K562 (cell line): Measurements from ENCODE around the gene TMEM271. TPM values are rescaled to one million over a fixed set of nuclear protein-coding genes. Genes with fewer than 3 reads are reported as not detected.

ENCODE experiments used
- ATAC-seq: fragments of 200-7000 bp; cut with Tn5 transposase; 3 replicates; pipeline ENCODE4 v1.9.1; 2020; ENCODE audit warnings: moderate library complexity
- BruUV-seq: library from RNA; stranded (reverse); fragments of 400-500 nt; replicated peaks from 2 replicates; lab custom pipeline; 2021; lab: Mats Ljungman, UMichigan
- CTCF ChIA-PET: fragments of 300-600 bp; formaldehyde crosslinking; extraction: SDS; loops from one replicate; lab custom pipeline; 2021; ENCODE audit warnings: low intra/inter-chr PET ratio; lab: Yijun Ruan, JAX
- POLR2A ChIA-PET: fragments of 300-600, 350-650 bp; sonication (Branson Sonifier 250); formaldehyde crosslinking; extraction: SDS; loops from one replicate; lab custom pipeline; 2021; ENCODE audit warnings: antibody characterized with exemption, inconsistent platforms; lab: Yijun Ruan, JAX
- DNase-seq, 4 experiments: peaks; one replicate each; pipeline versions ENCODE4 v3.0.0 to v3.0.0-alpha.2; 2011 to 2018; ENCODE audit warnings: low spot score in 3 of 4, mixed read lengths in 3 of 4; ENCODE audit errors: extremely low read depth in 1 of 4
- FAIRE-seq: peaks from 2 replicates; lab custom pipeline; 2011; peaks lifted over from hg19 to GRCh38; lab: Jason Lieb, UNC
- H2AFZ ChIP-seq: 2 replicates; pipeline ENCODE4 v1.6.0; 2011; ENCODE audit warnings: low read depth, low read length, control low read depth, inconsistent platforms
- H3K27ac ChIP-seq: fragments of 200-600 bp; 3 replicates; pipeline ENCODE4 v1.8.0; 2011; ENCODE audit warnings: low read depth, mild to moderate bottlenecking, control low read depth, inconsistent platforms, low read length, moderate library complexity, mixed read lengths; ENCODE audit errors: extremely low read depth
- H3K27me3 ChIP-seq, 2 experiments: fragments of 300-600 bp in 1 of 2; 2 replicates in 1 of 2; 3 replicates in 1 of 2; pipeline versions ENCODE4 v1.6.0 to v1.8.0; 2011; ENCODE audit warnings: inconsistent platforms in 2 of 2, low read length in 2 of 2, mild to moderate bottlenecking in 1 of 2, mixed read lengths in 1 of 2, moderate library complexity in 1 of 2; ENCODE audit not compliant: control insufficient read depth in 2 of 2, insufficient read depth in 2 of 2
- H3K36me3 ChIP-seq: fragments of 300-600 bp; 3 replicates; pipeline ENCODE4 v1.8.0; 2011; ENCODE audit warnings: mild to moderate bottlenecking, low read length, inconsistent platforms; ENCODE audit not compliant: control insufficient read depth, insufficient read depth
- H3K4me1 ChIP-seq, 2 experiments: fragments of 200-600 bp in 1 of 2; replicated peaks in 1 of 2; 2 replicates in 1 of 2; 3 replicates in 1 of 2; pipeline versions ENCODE4 v1.5.1 to v1.8.0; 2011; ENCODE audit warnings: inconsistent platforms in 2 of 2, low read length in 2 of 2, mild to moderate bottlenecking in 1 of 2, mixed read lengths in 1 of 2, moderate library complexity in 1 of 2; ENCODE audit not compliant: control insufficient read depth in 2 of 2, insufficient read depth in 2 of 2
- H3K4me2 ChIP-seq: 2 replicates; pipeline ENCODE4 v1.6.1; 2011; ENCODE audit warnings: low read length, control low read depth, inconsistent platforms, mixed read lengths; ENCODE audit not compliant: insufficient read depth
- H3K4me3 ChIP-seq: fragments of 200-600 bp; sonication (generic), shearing (Covaris generic); 2 replicates; pipeline ENCODE4 v1.5.1; 2016; ENCODE audit warnings: control low read depth, inconsistent platforms
- H3K79me2 ChIP-seq: fragments of 200-600 bp; 3 replicates; pipeline ENCODE4 v1.8.0; 2011; ENCODE audit warnings: low read length, inconsistent platforms; ENCODE audit not compliant: control insufficient read depth, insufficient read depth
- H3K9ac ChIP-seq, 2 experiments: 2 replicates each; pipeline versions ENCODE4 v1.6.0 to v1.6.1; 2011; ENCODE audit warnings: low read depth in 2 of 2, low read length in 2 of 2, control low read depth in 1 of 2, inconsistent platforms in 1 of 2, mild to moderate bottlenecking in 1 of 2, mixed read lengths in 1 of 2; ENCODE audit not compliant: insufficient read depth in 1 of 2
- H3K9me1 ChIP-seq: one replicate; pipeline ENCODE4 v1.6.0; 2011; ENCODE audit warnings: inconsistent platforms, mild to moderate bottlenecking, low read length, moderate library complexity; ENCODE audit not compliant: control insufficient read depth, insufficient read depth
- H3K9me3 ChIP-seq: replicated peaks from 2 replicates; pipeline ENCODE4 v1.5.1; 2011; ENCODE audit warnings: low read depth, low read length, inconsistent platforms; ENCODE audit not compliant: control insufficient read depth, insufficient read depth
- H4K20me1 ChIP-seq: replicated peaks from 2 replicates; pipeline ENCODE4 v1.6.1; 2011; ENCODE audit warnings: low read length, inconsistent platforms, mixed read lengths; ENCODE audit not compliant: control insufficient read depth, insufficient read depth
- ARID1B ChIP-seq: fragments of 450-650 bp; IDR thresholded peaks from 2 replicates; pipeline ENCODE4 v1.6.1; 2016; ENCODE audit warnings: antibody characterized with exemption, mild to moderate bottlenecking, inconsistent platforms
- CBX3 ChIP-seq, 2 experiments: IDR thresholded peaks; 1 replicate in 1 of 2; 2 replicates in 1 of 2; pipeline ENCODE4 v1.6.1; 2012; ENCODE audit warnings: inconsistent platforms in 2 of 2, low read length in 2 of 2, borderline replicate concordance in 1 of 2, control low read depth in 1 of 2
- CBX5 ChIP-seq: IDR thresholded peaks from 2 replicates; pipeline ENCODE4 v1.6.1; 2014; ENCODE audit warnings: low read depth, borderline replicate concordance
- FOS ChIP-seq: IDR thresholded peaks from 3 replicates; pipeline ENCODE4 v1.6.1; 2011; ENCODE audit not compliant: insufficient read length; ENCODE audit errors: extremely low read depth
- HSF4 ChIP-seq: fragments of 250-450 bp; sonication (Bioruptor Pico); IDR thresholded peaks from 2 replicates; pipeline ENCODE4 v2.1.2; 2022; ENCODE audit warnings: mild to moderate bottlenecking, moderate library complexity, borderline replicate concordance
- KDM4B ChIP-seq, 2 experiments: fragments of 450-650 bp in 1 of 2; sonication (generic) in 1 of 2; IDR thresholded peaks; 2 replicates each; pipeline ENCODE4 v1.6.1; 2016 to 2017; ENCODE audit warnings: borderline replicate concordance in 2 of 2, antibody characterized with exemption in 1 of 2, low read depth in 1 of 2, mild to moderate bottlenecking in 1 of 2
- MEIS2 ChIP-seq: fragments of 450-650 bp; IDR thresholded peaks from 2 replicates; pipeline ENCODE4 v1.6.1; 2014; ENCODE audit warnings: mild to moderate bottlenecking; ENCODE audit not compliant: partially characterized antibody
- PKNOX1 ChIP-seq: fragments of 450-650 bp; IDR thresholded peaks from 2 replicates; pipeline ENCODE4 v1.6.1; 2016
- POLR2AphosphoS5 ChIP-seq: IDR thresholded peaks from 2 replicates; pipeline ENCODE4 v1.6.1; 2011; ENCODE audit warnings: mild to moderate bottlenecking, low read depth, low read length, moderate library complexity; ENCODE audit not compliant: control insufficient read depth, insufficient read depth
- TEAD4 ChIP-seq, 2 experiments: sonication (generic) in 1 of 2; formaldehyde crosslinking in 1 of 2; IDR thresholded peaks; 2 replicates each; pipeline versions ENCODE4 v1.6.1 to v1.8.0; 2012 to 2022; ENCODE audit warnings: borderline replicate concordance in 1 of 2, inconsistent platforms in 1 of 2, low read length in 1 of 2, mild to moderate bottlenecking in 1 of 2, missing genetic modification reagents in 1 of 2
- TRIM24 ChIP-seq, 2 experiments: fragments of 450-650 bp; IDR thresholded peaks; 2 replicates each; pipeline ENCODE4 v1.6.1; 2016
- TRIM28 ChIP-seq: fragments of 450-650 bp; IDR thresholded peaks from 2 replicates; pipeline ENCODE4 v1.6.1; 2017
- WGBS: fragments of 100-300 bp; shearing (Covaris generic); methylation state at CpG from one replicate; pipeline ENCODE4 v1.1.6; 2016; ENCODE audit warnings: low coverage, mixed read lengths; ENCODE audit not compliant: insufficient coverage; ENCODE audit errors: missing lambda C conversion rate; 5-methylcytosine and 5-hydroxymethylcytosine counted together
- in situ Hi-C: fragments of 300-500 bp; cut with MboI; formaldehyde crosslinking; loops from 4 replicates; pipeline ENCODE4 v1.15.0; 2018; ENCODE audit warnings: inconsistent platforms, mixed read lengths
- intact Hi-C: fragments of 100-400 bp; cut with micrococcal nuclease; formaldehyde crosslinking; loops from 2 replicates; pipeline ENCODE4 v1.14.2; 2022
- polyA plus RNA-seq, 8 experiments: library from polyadenylated mRNA; depleted of rRNA in 4 of 8; stranded (reverse) in 5 of 8; unstranded in 3 of 8; fragments of >200 nt; fragmentation: Nextera tagmentation in 2 of 8; fragmentation: Illumina TruSeq in 1 of 8; extraction: Ambion mirVana in 2 of 8; extraction: Trizol in 1 of 8; gene quantifications; 2 replicates each; pipeline versions ENCODE4 v1.2.1 to v1.2.3, GENCODE V29; 2011 to 2014; ENCODE audit warnings: inconsistent platforms in 1 of 8, missing spikeins in 1 of 8
- total RNA-seq, 7 experiments: library from RNA; depleted of rRNA in 6 of 7; stranded (reverse); fragments of >200 nt in 6 of 7; fragmentation: Illumina TruSeq in 2 of 7; extraction: Trizol in 2 of 7; gene quantifications; 2 replicates each; pipeline versions ENCODE4 v1.2.1 to v1.2.3, GENCODE V29; 2011 to 2021; ENCODE audit warnings: low replicate concordance in 1 of 7
- TF ChIP-seq, protein P1 (sequence below): fragments of 450-650 bp; IDR thresholded peaks from 2 replicates; pipeline ENCODE4 v1.6.1; 2018; ENCODE audit warnings: mild to moderate bottlenecking, low read depth; ENCODE audit not compliant: partially characterized antibody
- TF ChIP-seq, protein P2 (sequence below): fragments of 250-450 bp; sonication (Bioruptor Pico); IDR thresholded peaks from 2 replicates; pipeline ENCODE4 v1.8.0; 2021; ENCODE audit warnings: mild to moderate bottlenecking, moderate library complexity

TMEM271 gene
- total and polyA plus RNA-seq, 9 of the 15 experiments (the other 6 are each of a cell fraction or from before 2014, with no cell fraction given) = not detected

- no peak for FAIRE-seq
- Histone ChIP-seq H3K9me3 (no peaks in the 10 kb centered on the region; the same call in 1 of the 2 replicates), H3K27ac (no peak overlapping the region), H3K9me1 (no peaks in the 10 kb centered on the region), H3K4me2 (no peak overlapping the region), H3K9ac (no peak overlapping the region), H2AFZ (no peak overlapping the region), H3K36me3 (no peaks in the 10 kb centered on the region), H3K79me2 (no peaks in the 10 kb centered on the region), H3K27me3 (peaks cover 4 to 48% of the 10 kb centered on the region in 2 experiments; a peak in 3 of 5 replicates), H3K4me1 (peaks cover 0 to 3% of the 10 kb centered on the region in 2 experiments; a peak in 1 of 5 replicates), H4K20me1 (no peaks in the 10 kb centered on the region), H3K4me3 (no peak overlapping the region)
- intact Hi-C loops (no loop called here), in situ Hi-C loops (no loop called here)
- WGBS = 3% methylated on average over 7 of the region's 8 CpGs
- ChIA-PET CTCF (no interaction called here), POLR2A (no interaction called here)
- no TSS peak for BruUV-seq
- ATAC-seq = no peak
- no peak for DNase-seq
- peak; percentile 99 for TF ChIP-seq PKNOX1
- TF ChIP-seq HSF4 (CRISPR knock-in tag) = no peak
- TF ChIP-seq POLR2AphosphoS5 = peak; percentile 53; the same call in 1 of the 2 replicates
- TF ChIP-seq, protein P1, sequence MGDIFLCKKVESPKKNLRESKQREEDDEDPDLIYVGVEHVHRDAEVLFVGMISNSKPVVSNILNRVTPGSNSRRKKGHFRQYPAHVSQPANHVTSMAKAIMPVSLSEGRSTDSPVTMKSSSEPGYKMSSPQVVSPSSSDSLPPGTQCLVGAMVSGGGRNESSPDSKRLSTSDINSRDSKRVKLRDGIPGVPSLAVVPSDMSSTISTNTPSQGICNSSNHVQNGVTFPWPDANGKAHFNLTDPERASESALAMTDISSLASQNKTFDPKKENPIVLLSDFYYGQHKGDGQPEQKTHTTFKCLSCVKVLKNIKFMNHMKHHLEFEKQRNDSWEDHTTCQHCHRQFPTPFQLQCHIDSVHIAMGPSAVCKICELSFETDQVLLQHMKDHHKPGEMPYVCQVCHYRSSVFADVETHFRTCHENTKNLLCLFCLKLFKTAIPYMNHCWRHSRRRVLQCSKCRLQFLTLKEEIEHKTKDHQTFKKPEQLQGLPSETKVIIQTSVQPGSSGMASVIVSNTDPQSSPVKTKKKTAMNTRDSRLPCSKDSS = peak; percentile 48
- TF ChIP-seq TEAD4 (IDR thresholded peaks at IDR 0.05; ENCODE audit: low read length) = peak; percentile 32; the same call in 1 of the 2 replicates
- no peak for TF ChIP-seq TEAD4 (CRISPR knock-in tag; IDR thresholded peaks at IDR 0.05; ENCODE audit: borderline replicate concordance)
- TF ChIP-seq MEIS2 = peak; percentile 98
- 0 out of 2 replicates have a peak, but pooled peaks have one; percentile 25 for TF ChIP-seq ARID1B
- TF ChIP-seq TRIM24 (IDR thresholded peaks at IDR 0.05) = peak in 1 of 2 experiments; percentile 73; a peak in 2 of 4 replicates
- peak; percentile 32; the same call in 1 of the 2 replicates for TF ChIP-seq CBX5
- peak in 1 of 2 experiments; percentile 97; a peak in 2 of 4 replicates for TF ChIP-seq KDM4B (IDR thresholded peaks at IDR 0.05; ENCODE audit: borderline replicate concordance in 2 of 2, low read depth in 1 of 2)
- TF ChIP-seq CBX3 (IDR thresholded peaks at IDR 0.05; ENCODE audit: borderline replicate concordance in 1 of 2, low read length in 2 of 2) = peak in 1 of 2 experiments; percentile 95; a peak in 2 of 3 replicates
- TF ChIP-seq, protein P2, sequence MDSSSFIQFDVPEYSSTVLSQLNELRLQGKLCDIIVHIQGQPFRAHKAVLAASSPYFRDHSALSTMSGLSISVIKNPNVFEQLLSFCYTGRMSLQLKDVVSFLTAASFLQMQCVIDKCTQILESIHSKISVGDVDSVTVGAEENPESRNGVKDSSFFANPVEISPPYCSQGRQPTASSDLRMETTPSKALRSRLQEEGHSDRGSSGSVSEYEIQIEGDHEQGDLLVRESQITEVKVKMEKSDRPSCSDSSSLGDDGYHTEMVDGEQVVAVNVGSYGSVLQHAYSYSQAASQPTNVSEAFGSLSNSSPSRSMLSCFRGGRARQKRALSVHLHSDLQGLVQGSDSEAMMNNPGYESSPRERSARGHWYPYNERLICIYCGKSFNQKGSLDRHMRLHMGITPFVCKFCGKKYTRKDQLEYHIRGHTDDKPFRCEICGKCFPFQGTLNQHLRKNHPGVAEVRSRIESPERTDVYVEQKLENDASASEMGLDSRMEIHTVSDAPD (CRISPR knock-in tag) = no peak
- peak; percentile 85 for TF ChIP-seq TRIM28
- no peak for TF ChIP-seq FOS
These were observed 33.4 kb upstream of the TMEM271 start for GRCh38 chr4:609400-610050.
